DOHH2 (cell line): ENCODE results near the gene ATP8B3.

ENCODE experiments used
- H3F3A ChIP-seq: fragments of 200-600 bp; sonication (generic), shearing (Covaris generic); 2 replicates; pipeline ENCODE4 v1.6.0; 2016; ENCODE audit warnings: antibody characterized with exemption, mild to moderate bottlenecking; ENCODE audit not compliant: control insufficient read depth, insufficient read depth
- H3K27ac ChIP-seq: fragments of 200-600 bp; sonication (generic); 2 replicates; pipeline ENCODE4 v1.5.1; 2014; ENCODE audit warnings: low read depth, mild to moderate bottlenecking, low read length, moderate library complexity
- H3K27me3 ChIP-seq: fragments of 200-600 bp; sonication (generic); 2 replicates; pipeline ENCODE4 v1.6.1; 2014; ENCODE audit warnings: mild to moderate bottlenecking, low read length, mixed read lengths; ENCODE audit not compliant: control insufficient read depth
- H3K36me3 ChIP-seq: fragments of 200-600 bp; sonication (generic); 2 replicates; pipeline ENCODE4 v1.6.1; 2014; ENCODE audit warnings: mild to moderate bottlenecking, low read length, moderate library complexity, mixed read lengths; ENCODE audit not compliant: control insufficient read depth
- H3K4me1 ChIP-seq: fragments of 200-600 bp; sonication (generic); 2 replicates; pipeline ENCODE4 v1.6.1; 2014; ENCODE audit warnings: mild to moderate bottlenecking, low read length, mixed read lengths; ENCODE audit not compliant: control insufficient read depth
- H3K4me2 ChIP-seq: fragments of 200-600 bp; sonication (generic); 2 replicates; pipeline ENCODE4 v1.6.0; 2014; ENCODE audit warnings: mild to moderate bottlenecking, low read length, moderate library complexity
- H3K4me3 ChIP-seq: fragments of 200-600 bp; sonication (generic); 2 replicates; pipeline ENCODE4 v1.5.1; 2014; ENCODE audit warnings: mild to moderate bottlenecking, low read length, mixed read lengths
- H3K79me2 ChIP-seq: fragments of 200-600 bp; sonication (generic); 2 replicates; pipeline ENCODE4 v1.6.1; 2014; ENCODE audit warnings: mild to moderate bottlenecking, low read length, mixed read lengths; ENCODE audit not compliant: control insufficient read depth
- H3K9me2 ChIP-seq: fragments of 200-600 bp; sonication (generic); replicated peaks from 2 replicates; pipeline ENCODE4 v1.6.1; 2014; ENCODE audit warnings: mild to moderate bottlenecking, low read length, mixed read lengths; ENCODE audit not compliant: control insufficient read depth
- H3K9me3 ChIP-seq: fragments of 200-600 bp; sonication (generic); 2 replicates; pipeline ENCODE4 v1.6.1; 2014; ENCODE audit warnings: antibody characterized with exemption, low read length, mixed read lengths; ENCODE audit not compliant: control insufficient read depth, insufficient read depth
- H4K20me1 ChIP-seq: fragments of 200-600 bp; sonication (generic); 2 replicates; pipeline ENCODE4 v1.6.0; 2014; ENCODE audit warnings: low read depth, mild to moderate bottlenecking, antibody characterized with exemption, low read length, moderate library complexity; ENCODE audit not compliant: control insufficient read depth, insufficient read depth
- EZH2phosphoT487 ChIP-seq: fragments of 200-600 bp; sonication (generic); IDR thresholded peaks from 2 replicates; pipeline ENCODE4 v1.6.1; 2017; ENCODE audit warnings: borderline replicate concordance, mild to moderate bottlenecking, antibody characterized with exemption, low read length, moderate library complexity, mixed read lengths
- TF ChIP-seq, protein P1 (sequence below): fragments of 200-600 bp; sonication (generic); IDR thresholded peaks from one replicate; pipeline ENCODE4 v1.5.1; 2014; ENCODE audit warnings: antibody characterized with exemption, mild to moderate bottlenecking, low read depth, low read length; ENCODE audit not compliant: poor library complexity, severe bottlenecking

The ATP8B3 gene

DNA sequence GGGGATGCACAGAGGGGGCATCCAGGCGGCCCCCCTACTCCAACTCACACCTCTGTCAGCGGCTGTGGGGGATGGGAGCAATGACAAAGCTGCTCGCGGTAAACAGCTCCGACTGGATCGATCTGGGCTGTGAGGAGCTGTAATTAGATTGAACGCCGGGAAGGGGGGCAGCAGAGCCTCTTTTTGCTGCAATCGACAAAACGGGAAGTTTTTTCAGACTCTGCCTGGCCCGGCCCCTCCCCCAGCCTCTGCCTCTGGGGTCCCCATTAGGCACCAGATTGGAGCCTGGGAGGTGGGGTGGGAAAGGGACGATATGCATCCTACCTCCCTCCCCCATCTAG is 42.5 kb downstream of the ATP8B3 start:
- Histone ChIP-seq H3K79me2 (no peaks in the 10 kb centered on the region), H3K4me3 (no peak overlapping the region), H3K4me1 (peaks cover 16% of the 10 kb centered on the region), H3K27me3 (peaks cover 19% of the 10 kb centered on the region), H3K9me2 (no peaks in the 10 kb centered on the region), H4K20me1 (no peaks in the 10 kb centered on the region), H3K27ac (no peak overlapping the region), H3K9me3 (peaks cover 7% of the 10 kb centered on the region), H3K4me2 (no peak overlapping the region), H3F3A (no peaks in the 10 kb centered on the region), H3K36me3 (no peaks in the 10 kb centered on the region)
- TF ChIP-seq, protein P1, sequence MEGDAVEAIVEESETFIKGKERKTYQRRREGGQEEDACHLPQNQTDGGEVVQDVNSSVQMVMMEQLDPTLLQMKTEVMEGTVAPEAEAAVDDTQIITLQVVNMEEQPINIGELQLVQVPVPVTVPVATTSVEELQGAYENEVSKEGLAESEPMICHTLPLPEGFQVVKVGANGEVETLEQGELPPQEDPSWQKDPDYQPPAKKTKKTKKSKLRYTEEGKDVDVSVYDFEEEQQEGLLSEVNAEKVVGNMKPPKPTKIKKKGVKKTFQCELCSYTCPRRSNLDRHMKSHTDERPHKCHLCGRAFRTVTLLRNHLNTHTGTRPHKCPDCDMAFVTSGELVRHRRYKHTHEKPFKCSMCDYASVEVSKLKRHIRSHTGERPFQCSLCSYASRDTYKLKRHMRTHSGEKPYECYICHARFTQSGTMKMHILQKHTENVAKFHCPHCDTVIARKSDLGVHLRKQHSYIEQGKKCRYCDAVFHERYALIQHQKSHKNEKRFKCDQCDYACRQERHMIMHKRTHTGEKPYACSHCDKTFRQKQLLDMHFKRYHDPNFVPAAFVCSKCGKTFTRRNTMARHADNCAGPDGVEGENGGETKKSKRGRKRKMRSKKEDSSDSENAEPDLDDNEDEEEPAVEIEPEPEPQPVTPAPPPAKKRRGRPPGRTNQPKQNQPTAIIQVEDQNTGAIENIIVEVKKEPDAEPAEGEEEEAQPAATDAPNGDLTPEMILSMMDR: no peak
- no peak for TF ChIP-seq EZH2phosphoT487

DNA sequence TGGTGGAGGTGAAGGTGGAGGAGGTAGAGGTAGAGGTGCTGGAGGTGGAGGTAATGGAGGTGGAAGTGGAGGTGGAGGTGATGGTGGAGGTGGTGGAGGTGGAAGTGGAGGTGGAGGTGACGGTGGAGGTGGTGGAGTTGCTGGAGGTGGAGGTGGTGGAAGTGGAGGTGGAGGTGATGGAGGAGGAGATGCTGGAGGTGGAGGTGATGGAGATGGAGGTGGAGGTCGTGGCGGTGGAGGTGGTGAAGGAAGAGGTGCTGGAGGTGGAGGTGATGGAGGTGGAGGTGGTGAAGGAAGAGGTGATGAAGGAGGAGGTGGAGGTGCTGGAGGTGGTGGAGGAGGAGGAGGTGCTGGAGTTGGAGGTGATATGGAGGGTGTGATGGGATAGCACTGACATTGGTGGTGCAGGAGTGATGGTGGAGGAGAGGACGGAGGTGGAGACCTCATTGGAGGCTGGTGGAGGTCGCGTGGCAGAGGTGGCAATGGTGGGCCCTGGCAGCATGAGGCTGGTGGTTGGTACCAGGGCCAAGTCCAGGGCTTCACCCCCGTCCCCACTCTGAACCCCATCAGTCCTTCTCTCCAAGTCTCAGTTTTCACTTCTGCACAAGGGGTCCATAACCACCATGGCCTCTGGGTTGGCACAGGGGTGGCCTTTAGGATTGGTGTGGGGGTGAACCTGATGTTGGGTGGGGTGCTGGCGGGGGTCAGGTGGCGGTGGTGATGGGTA is 43.0 kb downstream of the ATP8B3 start:
- Histone ChIP-seq H3K36me3 (no peaks in the 10 kb centered on the region), H3K9me2 (no peaks in the 10 kb centered on the region), H3K27me3 (peaks cover 21% of the 10 kb centered on the region), H3K79me2 (no peaks in the 10 kb centered on the region), H3K27ac (no peak overlapping the region), H3K4me3 (no peak overlapping the region), H3F3A (no peaks in the 10 kb centered on the region), H4K20me1 (no peaks in the 10 kb centered on the region), H3K4me2 (no peak overlapping the region), H3K9me3 (peaks cover 7% of the 10 kb centered on the region), H3K4me1 (peaks cover 16% of the 10 kb centered on the region)
- TF ChIP-seq EZH2phosphoT487: no peak
- TF ChIP-seq, protein P1: no peak

DNA sequence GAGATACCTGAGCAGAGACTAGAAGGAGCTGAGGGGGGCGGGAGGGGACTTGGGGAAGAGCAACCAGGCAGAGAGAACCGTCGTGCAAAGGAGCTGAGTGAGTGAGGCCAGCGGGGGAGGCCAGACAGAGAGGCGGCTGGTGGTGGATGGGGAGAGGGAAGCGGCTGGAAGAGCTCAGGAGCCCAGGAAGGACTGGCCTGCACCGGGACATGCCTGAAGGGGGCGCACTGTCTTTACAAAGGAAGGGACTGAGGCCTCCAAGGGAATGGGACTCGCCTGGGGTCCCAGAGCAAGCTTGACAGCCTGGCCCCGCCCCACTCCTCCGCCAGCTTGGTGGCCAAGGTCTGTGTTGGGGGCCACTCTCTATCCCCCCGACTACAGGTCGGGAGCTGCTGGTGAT is 43.8 kb downstream of the ATP8B3 start:
- no peaks in the 10 kb centered on the region for H3K36me3 ChIP-seq
- no peaks in the 10 kb centered on the region for H4K20me1 ChIP-seq
- TF ChIP-seq EZH2phosphoT487: no peak
- TF ChIP-seq, protein P1: no peak
- H3K9me3 ChIP-seq: peaks cover 7% of the 10 kb centered on the region
- no peaks in the 10 kb centered on the region for H3K9me2 ChIP-seq
- no peak overlapping the region for H3K4me3 ChIP-seq
- no peak overlapping the region for H3K27ac ChIP-seq
- H3K4me1 ChIP-seq: peaks cover 16% of the 10 kb centered on the region
- H3K27me3 ChIP-seq: peaks cover 18% of the 10 kb centered on the region
- H3K79me2 ChIP-seq: no peaks in the 10 kb centered on the region
- H3F3A ChIP-seq: peaks cover 2% of the 10 kb centered on the region; the same call in 1 of the 2 replicates
- no peak overlapping the region for H3K4me2 ChIP-seq
